ENCODE measurements around the gene DMAP1.
A peak's percentile ranks its signal among the peaks of the same experiment; 100 is the strongest.

The DMAP1 gene

GRCh38 chr1:44228218-44228617 is 14.9 kb downstream of the DMAP1 start:
- no peak for DNase-seq (ENCODE audit: low read depth)

- DNase-seq (ENCODE audit: low read depth): no peak
These were observed 16.3 kb downstream of the DMAP1 start for GRCh38 chr1:44229435-44230167.

- no peak for DNase-seq (ENCODE audit: low read depth)
These were observed 17.5 kb downstream of the DMAP1 start for GRCh38 chr1:44230796-44231195.

GRCh38 chr1:44233593-44233992 is 20.3 kb downstream of the DMAP1 start:
- no peak for DNase-seq (ENCODE audit: low read depth)

- no peak for DNase-seq (ENCODE audit: low read depth)
These were observed 22.5 kb downstream of the DMAP1 start for GRCh38 chr1:44235808-44236207.

- no peak for DNase-seq (ENCODE audit: low read depth)
These were observed 23.4 kb downstream of the DMAP1 start for GRCh38 chr1:44236490-44237272.

- peak; percentile 27 for DNase-seq (ENCODE audit: low read depth)
These were observed 24.6 kb downstream of the DMAP1 start for GRCh38 chr1:44237721-44238457.

GRCh38 chr1:44238660-44239059 is 25.4 kb downstream of the DMAP1 start:
- DNase-seq (ENCODE audit: low read depth): no peak

- DNase-seq (ENCODE audit: low read depth): peak; percentile 46
These were observed 26.2 kb downstream of the DMAP1 start for GRCh38 chr1:44239331-44239960.

- DNase-seq (ENCODE audit: low read depth): peak; percentile 5
These were observed 26.7 kb downstream of the DMAP1 start for GRCh38 chr1:44239961-44240371.

GRCh38 chr1:44240802-44241671 is 27.8 kb downstream of the DMAP1 start:
- no peak for DNase-seq (ENCODE audit: low read depth)

GRCh38 chr1:44242746-44243145 is 29.5 kb downstream of the DMAP1 start:
- DNase-seq (ENCODE audit: low read depth): no peak

- no peak for DNase-seq (ENCODE audit: low read depth)
These were observed 30.7 kb downstream of the DMAP1 start for GRCh38 chr1:44243782-44244495.

GRCh38 chr1:44244986-44245385 is 31.7 kb downstream of the DMAP1 start:
- no peak for DNase-seq (ENCODE audit: low read depth)

GRCh38 chr1:44246806-44247205 is 33.5 kb downstream of the DMAP1 start:
- no peak for DNase-seq (ENCODE audit: low read depth)

- DNase-seq (ENCODE audit: low read depth): peak; percentile 56
These were observed 36.3 kb downstream of the DMAP1 start for GRCh38 chr1:44249543-44249942.

GRCh38 chr1:44250068-44250781 is 37.0 kb downstream of the DMAP1 start:
- no peak for DNase-seq (ENCODE audit: low read depth)

GRCh38 chr1:44251486-44251885 is 38.2 kb downstream of the DMAP1 start:
- DNase-seq (ENCODE audit: low read depth): no peak

- no peak for DNase-seq (ENCODE audit: low read depth)
These were observed 38.9 kb downstream of the DMAP1 start for GRCh38 chr1:44251989-44252671.
